Stimulated activated naive B cell treated with anti-CD40 and anti-IgM and Interleukin-4, amounts not matched to agents 10 μg/mL and 1 μg/mL and 100 μg/mL, for 72 hours (primary cell): ENCODE data around the gene ABITRAM.
"Not testable (repeated sequence)": the region's sequence is repeated elsewhere in the genome, so short reads cannot be mapped to it uniquely, and the experiment has no call there.

ENCODE experiments used
- ATAC-seq, 2 donors: fragments of 150-1000 bp; cut with Tn5 transposase; replicated peaks; 2 replicates each; pipeline ENCODE4 v1.10.0; 2021; ENCODE audit warnings: moderate library complexity in 1 of 2
- DNase-seq: peaks from one replicate; pipeline ENCODE4 v3.0.0; 2021
- H3K27ac Mint-ChIP-seq: one replicate; pipeline ENCODE4 v1.8.0; 2022; ENCODE audit warnings: mild to moderate bottlenecking, mixed read lengths
- H3K27me3 Mint-ChIP-seq, 2 donors: one replicate each; pipeline ENCODE4 v1.8.0; 2022; ENCODE audit warnings: mixed read lengths in 2 of 2
- H3K36me3 Mint-ChIP-seq, 2 donors: one replicate each; pipeline ENCODE4 v1.8.0; 2022; ENCODE audit warnings: mixed read lengths in 2 of 2, mild to moderate bottlenecking in 1 of 2
- H3K4me1 Mint-ChIP-seq, 2 donors: one replicate each; pipeline ENCODE4 v1.8.0; 2022; ENCODE audit warnings: mixed read lengths in 2 of 2, mild to moderate bottlenecking in 1 of 2
- H3K4me3 Mint-ChIP-seq, 2 donors: one replicate each; pipeline ENCODE4 v1.8.0; 2022; ENCODE audit warnings: mild to moderate bottlenecking in 2 of 2, mixed read lengths in 2 of 2, moderate library complexity in 1 of 2
- H3K9me3 Mint-ChIP-seq, 2 donors: one replicate each; pipeline ENCODE4 v1.8.0; 2022; ENCODE audit warnings: mixed read lengths in 2 of 2, mild to moderate bottlenecking in 1 of 2

ABITRAM gene, protein sequence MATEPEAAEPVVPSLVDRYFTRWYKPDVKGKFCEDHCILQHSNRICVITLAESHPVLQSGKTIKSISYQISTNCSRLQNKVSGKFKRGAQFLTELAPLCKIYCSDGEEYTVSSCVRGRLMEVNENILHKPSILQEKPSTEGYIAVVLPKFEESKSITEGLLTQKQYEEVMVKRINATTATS

DNA sequence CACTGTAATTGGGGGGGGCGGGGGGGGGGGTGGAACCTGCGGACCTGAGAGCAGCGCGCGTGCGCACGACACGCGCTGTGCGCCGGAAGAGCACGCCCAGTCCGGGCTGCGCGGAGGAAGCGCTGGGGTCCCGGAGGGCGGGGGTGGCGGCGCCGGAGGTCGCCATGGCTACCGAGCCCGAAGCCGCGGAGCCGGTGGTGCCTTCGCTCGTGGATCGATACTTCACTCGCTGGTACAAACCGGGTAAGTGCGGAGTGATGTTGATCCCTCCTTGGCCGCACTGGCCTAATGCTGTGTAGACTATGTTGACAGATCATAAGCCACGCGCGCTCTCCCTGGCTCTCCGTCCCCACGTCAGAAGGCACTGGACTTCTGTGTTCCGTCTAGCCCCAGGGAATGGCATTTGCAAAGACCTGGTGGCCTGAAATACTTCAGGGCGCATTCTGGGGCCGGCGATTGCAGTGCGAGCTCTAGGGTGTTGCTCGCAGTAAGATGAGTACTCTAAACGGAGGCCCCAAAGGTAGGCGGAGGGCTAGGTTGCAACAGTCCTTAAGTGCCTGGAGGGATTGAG is at the start of gene ABITRAM:
TSS of gene ABITRAM (plus strand) at position 78 of the 571 bp plus-strand sequence. CDS start at position 165, 87 bp downstream.
- peak; percentile 82 to 90 for ATAC-seq
- peak within 1 kb of the TSS; percentile 97 to 99 for H3K4me3 Mint-ChIP-seq
- no peaks in the 10 kb centered on the region for H3K9me3 Mint-ChIP-seq
- peak; percentile 67 for DNase-seq
- H3K27me3 Mint-ChIP-seq = no peaks in the 10 kb centered on the region
- H3K36me3 Mint-ChIP-seq = peaks cover 14 to 21% of the 10 kb centered on the region in 2 donors
- H3K27ac Mint-ChIP-seq = peak within 1 kb of the TSS; percentile 96
- peaks cover 11 to 23% of the 10 kb centered on the region in 2 donors for H3K4me1 Mint-ChIP-seq

DNA sequence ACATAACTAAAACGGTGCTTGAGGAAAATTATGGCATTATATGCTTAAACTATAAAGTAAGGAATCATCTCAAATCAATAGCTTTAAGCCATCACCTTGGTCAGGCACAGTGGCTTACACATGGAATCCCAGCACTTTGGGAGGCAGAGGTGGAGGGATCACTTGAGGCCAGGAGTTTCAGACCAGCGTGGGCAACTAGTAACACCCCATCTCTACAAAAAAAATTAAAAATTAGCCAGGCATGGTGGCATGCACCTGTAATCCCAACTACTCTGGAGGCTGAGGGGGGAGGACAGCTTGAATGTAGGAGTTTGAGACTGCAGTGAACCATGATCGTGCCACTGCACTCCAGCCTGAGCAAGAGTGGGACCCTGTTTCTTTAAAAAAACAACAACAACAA is 49.5 kb upstream of the ABITRAM start:
- DNase-seq = no peak
- Mint-ChIP-seq H3K27ac (no peak overlapping the region), H3K9me3 (no peaks in the 10 kb centered on the region), H3K4me3 (no peak overlapping the region), H3K36me3 (peaks cover 36 to 59% of the 10 kb centered on the region in 2 donors), H3K4me1 (peaks cover 12 to 22% of the 10 kb centered on the region in 2 donors), H3K27me3 (no peaks in the 10 kb centered on the region)
- ATAC-seq = no peak

DNA sequence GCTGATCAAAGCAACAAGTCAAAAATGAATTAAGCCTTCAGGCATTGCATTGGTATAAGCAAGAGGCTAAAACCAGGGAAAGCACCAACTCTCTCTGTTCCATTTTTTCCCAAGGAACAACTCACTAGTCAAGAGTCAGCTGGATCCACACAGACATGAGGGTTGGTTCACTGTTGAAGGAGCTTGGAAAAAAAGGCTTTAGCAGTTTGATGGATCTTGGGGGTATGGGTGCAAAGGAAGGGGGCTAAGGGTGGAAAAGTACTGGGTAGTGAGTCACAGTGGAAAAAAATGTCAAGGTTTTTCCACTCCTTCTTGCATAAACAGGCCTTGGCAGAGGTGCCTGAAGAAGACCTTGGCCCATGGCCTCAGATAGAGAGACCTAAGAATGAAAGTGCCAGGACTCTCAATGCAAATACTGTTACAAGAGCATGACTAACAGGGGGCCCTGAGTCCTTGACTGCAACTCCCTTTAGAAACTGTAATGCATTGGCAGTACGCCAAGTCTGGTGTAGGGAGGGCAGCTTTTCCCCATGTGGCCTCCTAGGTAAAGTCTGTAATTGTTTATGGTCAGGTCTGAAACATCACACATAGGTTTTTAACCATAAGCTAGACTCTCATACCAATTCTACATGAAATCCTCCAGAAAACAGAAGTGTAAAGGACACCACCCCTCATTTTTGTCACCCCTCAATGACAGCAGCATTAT is 48.4 kb upstream of the ABITRAM start:
- peaks cover 12 to 22% of the 10 kb centered on the region in 2 donors for H3K4me1 Mint-ChIP-seq
- no peaks in the 10 kb centered on the region for H3K9me3 Mint-ChIP-seq
- ATAC-seq (peak; percentile 98 to 100), DNase-seq (peak; percentile 47)
- H3K27ac Mint-ChIP-seq = peak overlapping the region; percentile 39
- peak overlapping the region in 1 of 2 donors; percentile 40 for H3K4me3 Mint-ChIP-seq
- H3K36me3 Mint-ChIP-seq = peaks cover 42 to 58% of the 10 kb centered on the region in 2 donors
- no peaks in the 10 kb centered on the region for H3K27me3 Mint-ChIP-seq

DNA sequence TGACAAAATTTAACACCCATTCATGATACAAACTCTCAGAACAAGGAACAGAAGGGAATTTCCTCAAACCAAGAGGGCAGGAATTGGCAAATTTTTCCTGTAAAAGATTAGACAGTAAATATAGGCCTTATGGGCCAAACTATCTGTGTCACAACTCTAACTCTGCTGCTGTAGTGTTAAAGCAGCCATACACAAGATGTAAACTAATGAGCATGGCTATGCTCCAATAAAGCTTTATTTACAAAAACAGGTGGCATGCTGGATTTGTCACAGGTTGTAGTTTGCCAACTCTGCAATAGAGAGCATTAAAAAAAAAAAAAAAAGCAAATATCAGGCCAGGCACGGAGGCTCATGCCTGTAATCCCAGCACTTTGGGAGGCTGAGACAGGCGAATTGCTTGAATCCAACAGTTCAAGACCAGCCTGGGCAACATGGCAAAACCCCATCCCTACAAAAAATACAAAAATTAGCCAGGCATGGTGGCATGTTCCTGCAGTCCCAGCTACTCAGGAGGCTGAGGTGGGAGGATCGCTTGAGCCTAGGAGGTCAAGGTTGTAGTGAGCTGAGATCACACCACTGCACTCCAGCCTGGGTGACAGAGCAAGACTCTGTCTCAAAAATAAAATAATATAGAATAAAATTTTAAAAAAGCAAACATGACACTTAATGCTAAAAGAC is 47.5 kb upstream of the ABITRAM start:
- H3K27ac Mint-ChIP-seq, ATAC-seq, H3K27me3 Mint-ChIP-seq, DNase-seq, H3K9me3 Mint-ChIP-seq, H3K4me3 Mint-ChIP-seq: not testable (repeated sequence)
- Mint-ChIP-seq H3K4me1 (peaks cover 12 to 22% of the 10 kb centered on the region in 2 donors), H3K36me3 (peaks cover 45 to 65% of the 10 kb centered on the region in 2 donors)

DNA sequence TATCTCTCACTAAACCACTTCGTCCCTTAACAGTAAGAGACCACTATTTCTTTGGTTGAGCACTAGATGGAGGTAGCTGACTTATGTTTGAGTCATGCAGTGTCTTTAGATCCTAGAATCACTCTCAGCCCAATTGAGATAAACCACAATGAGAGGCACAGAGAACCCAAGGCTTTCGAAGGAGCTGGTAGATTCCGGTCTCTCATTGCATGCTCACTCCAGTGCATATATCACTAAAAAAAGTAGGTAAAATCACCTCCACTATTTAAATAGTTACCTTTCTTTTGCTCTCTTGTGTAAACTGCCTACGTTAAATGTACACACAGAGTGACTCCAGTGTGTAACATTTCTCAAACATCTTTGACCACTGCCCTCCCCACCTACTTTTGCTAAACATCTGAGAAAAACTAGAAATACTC is 44.5 kb upstream of the ABITRAM start:
- Mint-ChIP-seq H3K4me1 (peaks cover 12 to 22% of the 10 kb centered on the region in 2 donors), H3K4me3 (no peak overlapping the region), H3K36me3 (peaks cover 48 to 75% of the 10 kb centered on the region in 2 donors), H3K9me3 (no peaks in the 10 kb centered on the region), H3K27ac (no peak overlapping the region), H3K27me3 (no peaks in the 10 kb centered on the region)
- DNase-seq (no peak), ATAC-seq (no peak)

DNA sequence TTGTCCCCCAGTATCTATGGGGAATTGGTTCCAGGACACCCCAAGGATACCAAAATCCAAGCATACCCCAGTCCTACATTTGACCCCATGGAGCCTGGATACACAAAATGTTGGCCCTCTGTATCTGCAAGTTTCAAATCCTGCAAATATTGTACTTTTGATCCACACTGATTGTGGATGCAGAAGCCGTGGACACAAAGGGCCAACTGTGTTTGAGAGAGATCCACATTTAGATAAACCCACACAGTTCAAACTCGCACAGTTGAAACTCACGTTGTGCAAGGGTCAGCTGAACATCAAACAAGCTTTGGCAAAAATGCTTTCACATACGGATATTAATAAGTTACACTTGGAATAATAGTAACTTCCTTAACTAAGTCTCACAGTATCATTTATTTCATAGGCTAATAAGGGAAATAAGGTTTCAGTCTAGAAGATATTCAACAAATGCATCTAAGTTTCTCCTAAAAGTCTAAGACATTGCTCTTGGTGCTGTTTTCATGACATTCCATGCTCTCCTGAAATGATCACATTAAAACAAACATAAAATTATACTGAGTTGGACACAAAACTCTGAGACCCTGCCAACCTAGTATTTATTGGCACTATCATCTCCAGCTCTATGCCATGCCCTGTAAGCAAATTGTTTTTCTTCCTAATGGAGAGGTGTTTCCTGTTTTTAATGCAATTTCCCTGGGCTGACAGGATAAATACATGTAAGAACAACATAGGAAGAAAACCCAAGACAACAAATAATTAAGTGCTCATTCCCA is 39.8 kb upstream of the ABITRAM start:
- Mint-ChIP-seq H3K27ac (no peak overlapping the region), H3K36me3 (peaks cover 59 to 76% of the 10 kb centered on the region in 2 donors), H3K4me1 (no peaks in the 10 kb centered on the region), H3K4me3 (no peak overlapping the region), H3K9me3 (no peaks in the 10 kb centered on the region), H3K27me3 (no peaks in the 10 kb centered on the region)
- DNase-seq (no peak), ATAC-seq (no peak)

DNA sequence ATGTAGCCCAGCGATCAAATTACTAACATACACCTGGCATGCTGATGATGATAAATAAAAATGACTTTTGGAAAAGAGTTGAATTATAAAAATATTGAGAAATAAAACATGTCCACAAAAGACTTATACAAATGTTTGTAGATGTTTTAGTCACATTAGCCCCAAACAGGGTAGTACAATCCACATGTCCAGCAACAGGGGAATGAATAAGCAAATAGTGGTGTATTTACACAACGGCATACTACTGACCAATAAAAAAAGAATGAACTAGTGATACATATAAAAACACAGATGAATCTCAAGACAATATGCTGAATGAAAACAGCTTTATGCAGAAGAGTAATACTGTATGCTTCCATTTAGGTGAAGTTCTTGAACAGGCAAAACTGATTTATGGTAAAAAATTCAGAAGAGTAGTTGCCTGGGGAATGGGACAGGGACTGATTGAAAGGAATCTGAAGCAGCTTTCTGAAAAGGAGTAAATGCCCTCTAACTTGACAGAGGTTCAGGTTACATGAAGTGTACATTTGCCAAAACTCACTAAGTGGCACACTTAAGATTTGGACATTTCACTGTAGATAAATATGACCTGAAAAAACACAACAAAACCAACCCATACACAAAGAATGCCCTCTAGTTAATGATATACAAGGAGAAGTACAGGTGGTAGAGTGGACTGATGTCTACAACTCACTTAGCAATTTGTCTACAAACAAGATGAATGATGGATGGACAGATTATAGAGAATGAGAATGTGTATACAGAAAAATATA is 36.7 kb upstream of the ABITRAM start:
- H3K27ac Mint-ChIP-seq = no peak overlapping the region
- DNase-seq (no peak), ATAC-seq (no peak)
- H3K4me1 Mint-ChIP-seq = no peaks in the 10 kb centered on the region
- H3K4me3 Mint-ChIP-seq = no peak overlapping the region
- H3K9me3 Mint-ChIP-seq = no peaks in the 10 kb centered on the region
- no peaks in the 10 kb centered on the region for H3K27me3 Mint-ChIP-seq
- H3K36me3 Mint-ChIP-seq = peaks cover 57 to 67% of the 10 kb centered on the region in 2 donors

DNA sequence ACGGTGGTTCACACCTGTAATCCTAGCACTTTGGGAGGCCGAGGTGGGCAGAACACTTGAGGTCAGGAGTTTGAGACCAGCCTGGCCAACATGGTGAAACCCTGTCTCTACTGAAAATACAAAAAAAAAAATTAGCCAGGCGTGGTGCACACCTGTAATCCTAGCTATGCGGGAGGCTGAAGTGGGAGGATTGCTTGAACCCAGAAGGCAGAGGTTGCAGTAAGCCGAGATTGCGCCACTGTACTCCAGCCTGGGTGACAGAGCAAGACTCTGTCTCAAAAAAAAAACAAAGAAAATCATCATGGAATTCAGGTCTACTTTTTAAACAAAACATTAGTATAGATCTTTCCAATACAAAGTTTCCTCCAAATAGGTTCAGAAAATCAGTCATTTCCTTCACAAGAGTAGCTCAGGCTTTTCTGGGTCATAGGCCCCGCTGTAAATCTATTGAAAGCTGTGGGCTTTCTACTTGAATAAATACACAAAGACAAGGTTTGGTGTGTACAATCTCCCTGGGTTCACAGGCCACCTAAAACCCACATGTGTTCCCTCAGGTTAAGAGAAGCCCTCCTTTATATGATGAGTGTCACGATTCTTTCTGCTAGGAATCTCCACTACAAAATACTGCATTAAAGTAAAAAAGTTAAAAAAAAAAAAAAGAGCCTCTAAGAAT is 35.0 kb upstream of the ABITRAM start:
- ATAC-seq, H3K27me3 Mint-ChIP-seq, H3K9me3 Mint-ChIP-seq, H3K27ac Mint-ChIP-seq, DNase-seq, H3K4me1 Mint-ChIP-seq, H3K4me3 Mint-ChIP-seq: not testable (repeated sequence)
- peaks cover 59 to 63% of the 10 kb centered on the region in 2 donors for H3K36me3 Mint-ChIP-seq

DNA sequence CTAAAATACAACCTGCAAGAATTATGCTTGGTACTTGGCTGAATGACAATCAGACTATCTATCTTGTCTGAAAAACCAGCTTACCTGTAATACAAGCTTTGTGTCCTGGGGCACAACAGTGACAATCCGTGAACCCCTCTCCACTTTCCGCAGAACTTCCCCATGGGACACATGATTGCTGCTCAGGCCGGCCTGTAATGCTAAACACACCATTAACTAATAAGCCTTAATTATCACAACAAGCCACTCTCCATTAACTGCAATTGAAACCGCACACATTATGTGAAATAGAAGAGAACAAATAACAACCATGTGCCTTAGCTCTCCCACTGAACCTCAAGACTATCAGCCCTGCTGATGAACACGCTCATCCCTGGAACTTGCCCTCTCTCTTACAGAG is 34.0 kb upstream of the ABITRAM start:
- no peak overlapping the region for H3K4me3 Mint-ChIP-seq
- H3K4me1 Mint-ChIP-seq = no peaks in the 10 kb centered on the region
- no peak for ATAC-seq
- no peak overlapping the region for H3K27ac Mint-ChIP-seq
- peaks cover 54 to 56% of the 10 kb centered on the region in 2 donors for H3K36me3 Mint-ChIP-seq
- H3K9me3 Mint-ChIP-seq = no peaks in the 10 kb centered on the region
- no peaks in the 10 kb centered on the region for H3K27me3 Mint-ChIP-seq
- no peak for DNase-seq

DNA sequence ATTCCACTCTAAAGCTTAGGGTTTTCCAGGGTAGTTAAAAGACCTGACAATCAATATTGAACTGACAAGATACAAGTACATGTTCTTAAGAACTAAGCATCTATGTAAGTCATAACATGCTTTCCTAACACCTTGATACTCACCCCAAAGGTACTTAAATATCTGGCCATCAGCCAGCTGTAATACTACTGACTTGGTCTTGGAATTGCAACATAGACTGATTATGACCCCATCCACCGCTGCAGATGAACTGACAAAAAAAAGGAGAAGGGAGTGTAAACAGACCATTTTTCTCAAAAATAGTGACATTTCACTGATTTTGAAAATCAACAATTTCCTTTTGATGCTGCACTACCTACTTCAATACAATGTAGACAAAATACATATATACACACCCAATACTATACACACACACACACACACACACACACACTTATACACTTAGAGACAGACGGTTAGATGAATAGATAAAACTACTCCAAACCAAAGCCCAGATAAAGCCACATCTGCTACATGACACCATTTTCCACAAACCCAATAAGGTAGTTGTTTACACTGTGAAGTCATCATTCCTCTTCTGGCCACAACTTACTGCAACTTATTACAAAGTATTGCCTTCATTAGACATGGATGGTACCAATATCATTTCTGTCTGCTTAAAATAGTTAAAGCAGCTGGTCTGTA is 30.6 kb upstream of the ABITRAM start:
- ATAC-seq = no peak
- DNase-seq = no peak
- H3K36me3 Mint-ChIP-seq = peaks cover 50 to 53% of the 10 kb centered on the region in 2 donors
- H3K4me1 Mint-ChIP-seq = no peaks in the 10 kb centered on the region
- H3K27ac Mint-ChIP-seq = no peak overlapping the region
- H3K27me3 Mint-ChIP-seq = no peaks in the 10 kb centered on the region
- no peaks in the 10 kb centered on the region for H3K9me3 Mint-ChIP-seq
- H3K4me3 Mint-ChIP-seq = no peak overlapping the region

DNA sequence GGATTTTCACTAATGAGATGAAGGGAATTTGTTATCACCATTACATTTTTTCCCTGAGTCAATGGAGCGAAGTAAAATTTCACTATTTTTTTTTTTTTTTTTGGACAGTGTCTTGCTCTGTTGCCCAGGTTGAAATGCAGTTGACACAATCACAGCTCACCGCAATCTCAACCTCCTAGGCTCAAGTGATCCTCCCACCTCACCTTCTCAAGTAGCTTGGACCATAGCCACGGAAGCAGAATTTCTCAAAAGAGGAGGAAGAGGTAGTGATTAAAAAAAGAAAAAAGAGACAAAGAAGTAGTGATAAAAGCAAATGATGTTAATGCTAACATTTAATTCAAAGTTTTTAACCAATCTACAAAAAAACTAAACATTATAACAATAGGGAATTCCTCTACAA is 30.0 kb upstream of the ABITRAM start:
- ATAC-seq (no peak), DNase-seq (no peak)
- H3K27ac Mint-ChIP-seq = no peak overlapping the region
- no peaks in the 10 kb centered on the region for H3K4me1 Mint-ChIP-seq
- H3K27me3 Mint-ChIP-seq = no peaks in the 10 kb centered on the region
- H3K9me3 Mint-ChIP-seq = no peaks in the 10 kb centered on the region
- no peak overlapping the region for H3K4me3 Mint-ChIP-seq
- peaks cover 50 to 59% of the 10 kb centered on the region in 2 donors for H3K36me3 Mint-ChIP-seq

DNA sequence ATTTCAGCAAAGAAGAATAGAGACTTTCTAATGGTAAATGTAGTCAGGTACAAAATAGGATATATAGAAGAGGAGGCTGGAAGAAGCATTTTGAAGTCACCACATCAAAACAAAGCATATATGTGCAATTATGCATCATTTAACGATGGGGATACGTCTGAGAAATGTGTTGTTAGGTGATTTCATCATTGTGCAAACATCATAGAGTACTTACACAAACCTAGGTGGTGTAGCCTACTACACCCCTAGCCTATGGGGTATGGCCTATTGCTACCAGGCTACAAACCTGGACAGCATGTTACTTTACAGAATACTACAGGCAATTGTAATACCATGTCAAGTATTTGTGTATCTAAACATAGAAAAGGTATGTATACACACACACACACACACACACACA is 28.7 kb upstream of the ABITRAM start:
- ATAC-seq (no peak), DNase-seq (no peak)
- Mint-ChIP-seq H3K4me1 (no peaks in the 10 kb centered on the region), H3K4me3 (no peak overlapping the region), H3K27me3 (no peaks in the 10 kb centered on the region), H3K36me3 (peaks cover 50 to 62% of the 10 kb centered on the region in 2 donors), H3K9me3 (no peaks in the 10 kb centered on the region), H3K27ac (no peak overlapping the region)
